Glomerular endothelial cell (primary cell): ENCODE measurements around the gene ZNF507. TPM values are rescaled to one million over a fixed set of nuclear protein-coding genes. Genes with fewer than 3 reads are reported as not detected.
"Not testable (repeated sequence)": the region's sequence is repeated elsewhere in the genome, so short reads cannot be mapped to it uniquely, and the experiment has no call there.

Source experiments
- DNase-seq: peaks from one replicate; pipeline ENCODE4 v3.0.0-alpha.2; 2011; ENCODE audit warnings: low read depth, low spot score; ENCODE audit errors: extremely low read depth
- total RNA-seq: library from RNA; depleted of rRNA; stranded (reverse); fragments of >200 nt; gene quantifications from 2 replicates; pipeline ENCODE4 v1.2.3, GENCODE V29; 2015

Gene ZNF507
- total RNA-seq, 1 donor from 2014 or later: 16.1 TPM

GRCh38 chr19:32406161-32407003 lies 61.0 kb downstream of the ZNF507 start:
- DNase-seq: no peak

- DNase-seq: no peak
Observed at GRCh38 chr19:32407004-32407992, 61.9 kb downstream of the ZNF507 start.

- DNase-seq: no peak
Observed at GRCh38 chr19:32415246-32415645, 69.8 kb downstream of the ZNF507 start.

- no peak for DNase-seq
Observed at GRCh38 chr19:32415669-32416068, 70.3 kb downstream of the ZNF507 start.

GRCh38 chr19:32416749-32417456 lies 71.5 kb downstream of the ZNF507 start:
- no peak for DNase-seq

GRCh38 chr19:32418155-32418554 lies 72.7 kb downstream of the ZNF507 start:
- DNase-seq: no peak

GRCh38 chr19:32421589-32422361 lies 76.4 kb downstream of the ZNF507 start:
- DNase-seq: no peak

GRCh38 chr19:32422435-32422834 lies 77.0 kb downstream of the ZNF507 start:
- no peak for DNase-seq

- DNase-seq: not testable (repeated sequence)
Observed at GRCh38 chr19:32423944-32424343, 78.5 kb downstream of the ZNF507 start.

GRCh38 chr19:32427536-32427935 lies 82.1 kb downstream of the ZNF507 start:
- no peak for DNase-seq

- no peak for DNase-seq
Observed at GRCh38 chr19:32436692-32437091, 91.3 kb downstream of the ZNF507 start.

- DNase-seq: no peak
Observed at GRCh38 chr19:32437096-32437495, 91.7 kb downstream of the ZNF507 start.

Other genes with a start within 250 kb of the ZNF507 start
- gene DPY19L3, start 60.2 kb downstream of the ZNF507 start, total RNA-seq: 14.2 and 25.0 TPM in 2 replicates
- 188 and 211 TPM in 2 replicates for gene PDCD5, start 235.6 kb downstream of the ZNF507 start, total RNA-seq